Measurements from ENCODE around the gene DRAP1.

- TF ChIP-seq, protein P1, sequence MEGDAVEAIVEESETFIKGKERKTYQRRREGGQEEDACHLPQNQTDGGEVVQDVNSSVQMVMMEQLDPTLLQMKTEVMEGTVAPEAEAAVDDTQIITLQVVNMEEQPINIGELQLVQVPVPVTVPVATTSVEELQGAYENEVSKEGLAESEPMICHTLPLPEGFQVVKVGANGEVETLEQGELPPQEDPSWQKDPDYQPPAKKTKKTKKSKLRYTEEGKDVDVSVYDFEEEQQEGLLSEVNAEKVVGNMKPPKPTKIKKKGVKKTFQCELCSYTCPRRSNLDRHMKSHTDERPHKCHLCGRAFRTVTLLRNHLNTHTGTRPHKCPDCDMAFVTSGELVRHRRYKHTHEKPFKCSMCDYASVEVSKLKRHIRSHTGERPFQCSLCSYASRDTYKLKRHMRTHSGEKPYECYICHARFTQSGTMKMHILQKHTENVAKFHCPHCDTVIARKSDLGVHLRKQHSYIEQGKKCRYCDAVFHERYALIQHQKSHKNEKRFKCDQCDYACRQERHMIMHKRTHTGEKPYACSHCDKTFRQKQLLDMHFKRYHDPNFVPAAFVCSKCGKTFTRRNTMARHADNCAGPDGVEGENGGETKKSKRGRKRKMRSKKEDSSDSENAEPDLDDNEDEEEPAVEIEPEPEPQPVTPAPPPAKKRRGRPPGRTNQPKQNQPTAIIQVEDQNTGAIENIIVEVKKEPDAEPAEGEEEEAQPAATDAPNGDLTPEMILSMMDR (IDR thresholded peaks at IDR 0.05): no peak
- TF ChIP-seq POLR2AphosphoS5 (IDR thresholded peaks at IDR 0.05; ENCODE audit: low read depth, low read length): no peak
- TF ChIP-seq SIN3A (IDR thresholded peaks at IDR 0.05; ENCODE audit: borderline replicate concordance, insufficient read depth, low read depth, low read length): no peak
These were observed 12.6 kb upstream of the DRAP1 start for GRCh38 chr11:65906602-65907001.

Measured in Panc1 (cell line).